Prostate gland (tissue), 2 donors: ENCODE data around the gene FNDC3B.

ENCODE experiments used
- POLR2A ChIP-seq: fragments of 450-650 bp; IDR thresholded peaks from one replicate; pipeline ENCODE4 v1.6.1; 2016; ENCODE audit warnings: antibody characterized with exemption, mild to moderate bottlenecking
- POLR2AphosphoS5 ChIP-seq: sonication (generic); formaldehyde crosslinking; IDR thresholded peaks from one replicate; pipeline ENCODE4 v1.6.1; 2017; ENCODE audit warnings: antibody characterized with exemption
- TF ChIP-seq, protein P1 (sequence below), 4 experiments: fragments of 200-600 bp in 2 of 4; fragments of 450-650 bp in 2 of 4; sonication (generic) in 2 of 4; IDR thresholded peaks; 1 replicate in 3 of 4; 2 replicates in 1 of 4; pipeline ENCODE4 v1.5.1; 2016 to 2019; ENCODE audit warnings: antibody characterized with exemption in 4 of 4, mild to moderate bottlenecking in 2 of 4, moderate library complexity in 2 of 4

DNA sequence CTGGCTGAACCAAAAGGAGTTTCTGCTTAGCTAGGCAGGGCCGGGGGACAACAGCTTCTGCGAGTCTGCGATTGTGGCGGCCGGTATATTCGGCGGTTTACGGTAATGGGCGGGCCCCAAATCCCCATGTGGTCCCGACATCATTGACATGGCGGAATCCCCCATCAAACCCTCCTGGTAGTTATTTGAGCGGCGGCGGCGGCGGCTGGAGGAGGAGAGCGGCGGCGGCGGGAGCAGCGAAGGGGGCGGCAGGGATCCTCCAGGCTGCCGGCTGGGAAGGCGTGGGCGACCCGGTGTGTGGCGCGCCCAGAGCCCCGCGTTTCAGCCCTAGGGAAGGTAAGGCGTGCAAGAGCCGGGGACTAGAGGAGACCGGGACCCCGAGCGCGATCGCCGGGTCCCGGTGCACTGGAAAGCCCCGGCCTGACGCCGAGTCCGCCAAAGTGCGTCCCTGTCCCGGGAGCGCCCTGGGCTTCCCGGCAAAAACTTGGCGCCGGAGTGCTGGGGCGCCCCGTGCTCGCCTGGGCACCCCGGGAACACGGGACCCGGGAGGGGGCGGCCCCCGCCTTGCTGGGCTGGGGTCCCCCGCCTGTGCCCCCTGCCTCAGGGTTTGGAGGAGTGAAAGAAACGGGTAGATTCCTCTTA lies at the start of gene FNDC3B:
- peak; percentile 95 for TF ChIP-seq POLR2A
- TF ChIP-seq, protein P1, sequence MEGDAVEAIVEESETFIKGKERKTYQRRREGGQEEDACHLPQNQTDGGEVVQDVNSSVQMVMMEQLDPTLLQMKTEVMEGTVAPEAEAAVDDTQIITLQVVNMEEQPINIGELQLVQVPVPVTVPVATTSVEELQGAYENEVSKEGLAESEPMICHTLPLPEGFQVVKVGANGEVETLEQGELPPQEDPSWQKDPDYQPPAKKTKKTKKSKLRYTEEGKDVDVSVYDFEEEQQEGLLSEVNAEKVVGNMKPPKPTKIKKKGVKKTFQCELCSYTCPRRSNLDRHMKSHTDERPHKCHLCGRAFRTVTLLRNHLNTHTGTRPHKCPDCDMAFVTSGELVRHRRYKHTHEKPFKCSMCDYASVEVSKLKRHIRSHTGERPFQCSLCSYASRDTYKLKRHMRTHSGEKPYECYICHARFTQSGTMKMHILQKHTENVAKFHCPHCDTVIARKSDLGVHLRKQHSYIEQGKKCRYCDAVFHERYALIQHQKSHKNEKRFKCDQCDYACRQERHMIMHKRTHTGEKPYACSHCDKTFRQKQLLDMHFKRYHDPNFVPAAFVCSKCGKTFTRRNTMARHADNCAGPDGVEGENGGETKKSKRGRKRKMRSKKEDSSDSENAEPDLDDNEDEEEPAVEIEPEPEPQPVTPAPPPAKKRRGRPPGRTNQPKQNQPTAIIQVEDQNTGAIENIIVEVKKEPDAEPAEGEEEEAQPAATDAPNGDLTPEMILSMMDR (IDR thresholded peaks at IDR 0.05), result no peak
- TF ChIP-seq POLR2AphosphoS5, result peak; percentile 91
